ENCODE measurements around the gene NOC3L.

The NOC3L gene

DNA sequence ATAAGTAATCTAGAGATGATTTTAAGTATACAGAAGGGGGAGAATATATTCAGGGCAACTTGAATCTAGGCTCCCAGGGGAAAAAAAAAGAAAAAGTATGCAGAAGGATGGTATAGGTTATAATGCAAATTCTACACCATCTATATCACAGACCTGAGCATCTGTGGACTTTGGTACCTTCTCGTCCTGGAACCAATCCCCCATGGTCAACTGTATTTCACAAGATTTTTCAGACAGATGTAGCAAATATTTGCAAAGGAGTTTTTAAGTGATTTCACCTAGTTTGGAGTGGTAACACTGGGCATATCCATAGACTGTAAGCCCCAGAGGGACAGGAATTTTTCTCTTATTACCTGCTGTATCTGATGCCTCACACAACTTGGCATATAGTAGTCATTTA is 58.8 kb downstream of the NOC3L start:
- DNase-seq (ENCODE audit: low spot score), result no peak

DNA sequence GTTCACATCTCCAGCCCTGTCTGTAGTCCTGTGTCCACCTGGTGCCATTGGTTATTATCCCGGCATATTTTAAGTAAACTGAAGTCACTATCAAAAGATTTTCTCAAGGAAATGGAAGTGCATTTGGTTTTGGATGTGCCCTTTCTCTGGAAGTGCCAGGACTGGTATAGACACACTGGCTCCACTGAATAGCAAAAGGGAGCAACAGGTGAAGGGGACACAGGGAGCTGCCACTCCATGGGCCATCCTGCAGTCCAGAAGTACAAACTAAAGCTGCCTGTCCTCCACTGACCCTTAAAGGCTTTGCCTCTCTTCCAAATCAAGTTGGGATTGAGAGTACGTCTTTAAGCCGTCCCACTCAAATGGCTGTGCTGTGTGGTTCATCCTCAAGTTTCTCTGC is 62.7 kb downstream of the NOC3L start:
- no peak for DNase-seq (ENCODE audit: low spot score)

DNA sequence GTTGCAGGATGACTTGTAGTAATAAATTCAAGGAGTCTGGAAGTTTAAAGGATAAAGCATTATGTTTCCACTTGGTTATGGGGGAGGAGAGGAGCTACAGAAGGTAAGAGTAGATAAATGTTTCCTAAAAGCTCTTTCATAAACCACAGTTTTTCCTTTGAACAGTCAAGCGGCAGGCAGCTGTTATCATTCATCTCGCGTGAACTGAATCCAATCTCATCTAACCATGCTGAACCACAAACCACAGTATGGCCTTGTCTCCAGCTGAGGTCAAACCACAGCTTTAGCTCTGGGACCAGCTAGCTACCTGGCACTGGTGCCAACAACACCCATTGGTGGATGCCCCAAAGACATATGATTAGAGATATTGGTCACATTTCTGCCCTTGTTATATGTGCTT is 63.3 kb downstream of the NOC3L start:
- no peak for DNase-seq (ENCODE audit: low spot score)

DNA sequence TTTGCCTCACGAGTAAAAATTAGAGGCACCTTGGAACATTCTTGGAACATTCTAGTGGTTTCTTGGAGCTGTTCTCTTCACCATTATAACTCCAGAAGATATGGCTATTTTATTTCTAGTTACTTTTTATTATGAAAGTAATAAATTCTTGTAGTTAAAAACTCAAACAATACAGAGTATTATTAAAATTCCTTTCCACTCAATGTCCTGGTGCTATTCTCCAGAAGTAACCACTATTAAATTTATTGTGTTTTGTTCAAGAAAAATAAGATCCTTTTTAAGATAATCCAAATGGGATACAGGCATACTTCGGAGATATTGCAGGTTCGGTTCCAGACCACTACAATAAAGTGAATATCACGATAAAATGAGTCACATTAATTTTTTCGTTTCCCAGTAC is 68.6 kb downstream of the NOC3L start:
- DNase-seq (ENCODE audit: low spot score), result no peak

DNA sequence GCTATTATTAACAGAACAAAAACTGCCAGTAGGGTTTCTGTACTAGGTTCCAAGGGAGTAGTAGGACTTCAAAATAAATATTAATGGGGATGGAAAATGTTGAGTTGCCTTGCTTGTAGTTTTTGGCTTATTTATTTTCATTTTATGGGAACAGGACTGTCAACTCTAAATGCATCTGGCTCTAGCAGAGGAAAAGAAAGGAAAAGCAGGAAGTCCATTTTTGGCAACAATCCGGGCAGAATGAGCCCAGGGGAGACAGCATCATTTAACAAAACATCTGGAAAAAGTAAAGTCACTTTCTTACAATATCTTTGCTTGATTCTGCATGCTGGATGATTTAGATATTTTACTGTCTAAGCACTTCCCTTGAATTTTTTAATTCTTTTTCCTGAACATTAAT is 69.4 kb downstream of the NOC3L start:
- no peak for DNase-seq (ENCODE audit: low spot score)

DNA sequence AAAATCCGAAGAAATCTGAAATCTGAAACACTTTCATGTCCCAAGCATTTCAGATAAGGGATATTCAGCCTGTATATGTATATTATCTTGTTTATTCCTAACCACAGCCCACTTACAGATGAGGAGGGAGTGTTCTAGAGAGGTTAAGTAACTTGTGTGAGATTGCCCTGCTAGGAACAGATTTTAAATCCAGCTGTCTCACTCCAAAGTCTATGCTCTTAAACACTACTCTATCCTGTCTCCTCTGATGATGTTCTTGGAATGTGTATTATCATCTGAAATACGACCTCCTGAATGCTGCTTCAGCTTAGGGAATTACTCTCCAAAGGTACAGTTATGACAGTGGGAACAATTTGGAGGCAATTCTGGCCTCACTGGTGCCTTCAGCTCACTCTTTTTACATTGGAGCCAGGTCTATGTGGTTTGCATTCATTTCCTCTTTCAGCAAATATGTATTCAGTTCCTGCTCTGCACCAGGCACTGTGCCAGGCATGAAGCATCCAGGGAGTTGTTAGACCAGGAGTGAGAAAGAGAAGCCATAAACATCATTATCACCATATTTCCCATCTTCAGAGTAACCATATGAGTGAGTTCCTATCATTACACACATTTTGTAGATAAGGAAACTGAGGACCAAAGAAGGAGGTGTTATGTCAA is 70.2 kb downstream of the NOC3L start:
- DNase-seq (ENCODE audit: low spot score), result no peak

DNA sequence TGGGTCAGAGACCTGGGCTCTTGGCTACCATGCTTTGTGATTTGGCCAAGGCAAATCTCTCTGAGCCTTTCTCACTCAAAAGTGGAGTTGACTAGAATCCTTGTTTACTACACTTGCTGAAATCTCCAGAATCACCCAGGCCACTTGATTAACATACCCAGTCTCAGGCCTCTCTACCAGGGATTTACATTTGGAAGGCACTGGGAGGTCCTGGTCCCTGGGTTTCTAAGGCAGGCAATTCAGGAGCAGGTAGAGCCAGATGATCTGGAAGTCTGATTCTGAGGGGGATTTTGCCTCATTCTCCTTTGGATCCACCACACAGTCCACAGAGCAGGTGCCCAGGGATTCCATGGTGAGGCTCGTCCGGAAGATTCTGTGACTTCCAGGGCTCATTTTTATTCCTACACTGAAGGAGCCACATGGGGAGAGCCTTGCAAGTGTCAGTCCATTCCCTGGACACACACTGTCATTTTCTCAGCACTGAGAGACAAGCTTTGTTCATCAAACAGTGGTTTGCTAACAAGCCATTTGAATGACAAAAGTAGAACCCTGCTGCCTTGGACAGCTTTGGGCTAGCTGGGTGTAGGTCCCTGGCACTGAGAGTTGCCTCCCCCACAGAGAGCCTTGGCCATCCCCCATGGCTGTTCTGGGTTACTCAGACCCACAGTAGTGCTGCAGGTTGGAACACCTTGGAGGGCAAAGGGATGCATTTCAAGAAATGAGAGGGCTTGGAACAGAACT is 74.2 kb downstream of the NOC3L start:
- DNase-seq (ENCODE audit: low spot score), result no peak

DNA sequence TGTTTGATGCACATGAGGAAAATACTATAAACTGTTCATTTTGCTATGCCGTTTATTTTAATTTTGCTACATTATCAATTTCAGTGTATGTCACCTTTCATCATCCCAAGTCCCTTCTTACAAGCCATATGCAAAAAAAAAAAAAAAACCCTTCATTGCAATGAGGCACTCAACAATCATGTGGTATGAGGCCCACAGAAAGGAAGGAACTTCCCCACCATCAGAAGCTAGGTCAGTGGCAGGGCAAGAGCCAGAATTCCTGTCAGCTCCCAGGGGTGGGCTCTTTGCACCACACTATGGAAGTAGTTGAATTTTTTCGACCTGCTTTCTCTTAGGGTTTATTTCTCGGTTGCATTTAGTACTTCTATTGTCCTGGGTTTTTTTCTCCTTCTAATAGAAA is 75.4 kb downstream of the NOC3L start:
- DNase-seq (ENCODE audit: low spot score), result no peak

DNA sequence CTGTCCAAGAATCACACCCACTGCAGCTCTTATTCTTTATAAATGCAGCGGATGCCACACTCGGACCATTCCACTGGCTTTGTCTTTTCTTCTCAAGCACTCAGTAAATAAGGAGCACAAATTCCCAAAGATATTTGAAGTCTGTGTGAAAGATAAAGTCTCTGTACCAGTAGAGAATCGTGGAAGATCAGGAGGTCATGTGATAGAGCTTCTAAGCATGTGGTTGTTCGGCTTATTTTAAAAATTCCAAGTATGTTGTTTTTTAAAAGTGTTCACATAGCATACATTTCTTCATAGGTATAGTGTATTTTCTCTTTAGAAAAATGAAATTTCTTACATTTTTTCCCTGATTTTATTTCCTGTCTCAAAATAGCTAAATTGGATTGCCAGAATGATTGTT is 75.8 kb downstream of the NOC3L start:
- DNase-seq (ENCODE audit: low spot score), result no peak

DNA sequence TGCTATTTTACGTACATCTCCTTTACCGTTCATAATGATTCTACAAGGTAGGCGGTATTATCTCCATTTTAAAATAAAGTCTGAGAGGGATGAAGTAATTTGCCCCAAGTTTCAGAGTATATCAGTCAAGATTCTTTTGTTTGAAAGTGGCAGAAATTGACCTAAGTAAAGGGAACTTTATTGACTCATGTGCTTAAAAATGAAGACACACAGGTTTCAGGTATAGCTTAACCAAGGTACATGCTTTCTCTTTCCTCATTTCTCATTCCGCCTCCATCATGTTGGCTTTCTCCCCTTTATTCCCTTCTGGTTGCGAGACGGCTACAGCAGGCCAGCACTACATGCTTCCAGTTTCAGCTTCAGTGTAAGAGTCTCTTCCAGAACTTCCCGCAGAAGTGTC is 77.5 kb downstream of the NOC3L start:
- DNase-seq (ENCODE audit: low spot score), result no peak
